Vagina (tissue), 2 donors: ENCODE measurements around the gene CAPZB. TPM values are rescaled to one million over a fixed set of nuclear protein-coding genes. Genes with fewer than 3 reads are reported as not detected.

Experiments
- DNase-seq, 2 donors: peaks; one replicate each; pipeline ENCODE4 v3.0.0-alpha.2; 2017; ENCODE audit errors: extremely low spot score in 2 of 2
- H3K27ac ChIP-seq: fragments of 200-600 bp; sonication (generic); one replicate; pipeline ENCODE4 v1.5.1; 2019
- H3K27me3 ChIP-seq: fragments of 200-600 bp; sonication (generic); one replicate; pipeline ENCODE4 v1.5.1; 2019
- H3K36me3 ChIP-seq, 2 donors: fragments of 200-600 bp; sonication (generic); one replicate each; pipeline ENCODE4 v1.5.1; 2017 to 2019
- H3K4me1 ChIP-seq: fragments of 200-600 bp; sonication (generic); one replicate; pipeline ENCODE4 v1.5.1; 2019
- H3K4me3 ChIP-seq, 2 donors: fragments of 200-600 bp; sonication (generic); 1 replicate in 1 of 2; 2 replicates in 1 of 2; pipeline ENCODE4 v1.5.1; 2016 to 2019
- H3K9me3 ChIP-seq: fragments of 200-600 bp; sonication (generic); one replicate; pipeline ENCODE4 v1.5.1; 2019
- POLR2A ChIP-seq, 2 donors: fragments of 450-650 bp; IDR thresholded peaks; one replicate each; pipeline ENCODE4 v1.6.1; 2017; ENCODE audit warnings: antibody characterized with exemption in 2 of 2, mild to moderate bottlenecking in 2 of 2, moderate library complexity in 2 of 2
- POLR2AphosphoS5 ChIP-seq, 2 donors: sonication (generic); formaldehyde crosslinking; IDR thresholded peaks; one replicate each; pipeline ENCODE4 v1.9.0; 2017; ENCODE audit warnings: antibody characterized with exemption in 2 of 2, mild to moderate bottlenecking in 2 of 2, low read depth in 1 of 2; ENCODE audit not compliant: insufficient read depth in 1 of 2
- intact Hi-C: fragments of 100-400 bp; cut with DNase I; formaldehyde crosslinking; loops from one replicate; pipeline ENCODE4 v1.15.1; 2023
- total RNA-seq: library from RNA; depleted of rRNA; stranded (reverse); fragments of >200 nt; gene quantifications from one replicate; pipeline ENCODE4 v1.2.3, GENCODE V29; 2016
- TF ChIP-seq, protein P1 (sequence below), 3 experiments: fragments of 450-650 bp in 2 of 3; fragments of 200-600 bp in 1 of 3; sonication (generic) in 1 of 3; IDR thresholded peaks; one replicate each; pipeline ENCODE4 v1.5.1; 2017 to 2019; ENCODE audit warnings: antibody characterized with exemption in 3 of 3, mild to moderate bottlenecking in 2 of 3, moderate library complexity in 2 of 3

The CAPZB gene
- total RNA-seq, 1 donor from 2014 or later: 152 TPM

- TF ChIP-seq POLR2A (IDR thresholded peaks at IDR 0.05): no peak
- H3K36me3 ChIP-seq: peaks cover 0 to 16% of the 10 kb centered on the region in 2 donors
- H3K9me3 ChIP-seq: no peaks in the 10 kb centered on the region
- H3K4me1 ChIP-seq: peaks cover 74% of the 10 kb centered on the region
- peak overlapping the region; percentile 80 for H3K27ac ChIP-seq
- intact Hi-C loops: loop anchor here (5.0 kb wide), 1 partner anchor 262 kb away; no protein-coding TSS in a partner anchor
- no peak for DNase-seq
- no peak overlapping the region for H3K4me3 ChIP-seq
- no peaks in the 10 kb centered on the region for H3K27me3 ChIP-seq
These were observed 100.1 kb downstream of the CAPZB start for GRCh38 chr1:19385221-19385620.

DNA sequence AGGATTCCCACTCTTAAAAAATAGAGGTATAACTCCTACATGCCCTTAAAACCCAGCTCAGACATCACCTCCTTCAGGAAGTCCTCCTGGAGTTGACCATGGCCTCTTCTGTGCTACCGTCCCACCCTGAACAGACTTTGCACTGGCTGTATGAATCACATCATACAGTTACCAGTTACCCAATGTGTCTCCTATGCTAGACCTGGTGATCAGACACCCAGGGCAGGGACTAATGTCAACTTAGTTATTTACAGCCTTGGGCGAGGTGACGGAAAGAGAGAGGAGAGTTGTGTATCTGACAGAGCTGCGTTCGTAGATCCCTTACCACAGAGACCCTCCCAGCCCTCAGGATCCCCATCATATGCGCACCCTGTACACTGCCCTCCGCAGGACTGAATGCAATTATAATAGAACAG, 100.6 kb downstream of the CAPZB start:
- intact Hi-C loops: loop anchor here (5.0 kb wide), 1 partner anchor 263 kb away; no protein-coding TSS in a partner anchor
- TF ChIP-seq POLR2A (IDR thresholded peaks at IDR 0.05) (no peak), POLR2AphosphoS5 (IDR thresholded peaks at IDR 0.05; ENCODE audit: insufficient read depth in 1 of 2, low read depth in 1 of 2) (no peak)
- TF ChIP-seq, protein P1, sequence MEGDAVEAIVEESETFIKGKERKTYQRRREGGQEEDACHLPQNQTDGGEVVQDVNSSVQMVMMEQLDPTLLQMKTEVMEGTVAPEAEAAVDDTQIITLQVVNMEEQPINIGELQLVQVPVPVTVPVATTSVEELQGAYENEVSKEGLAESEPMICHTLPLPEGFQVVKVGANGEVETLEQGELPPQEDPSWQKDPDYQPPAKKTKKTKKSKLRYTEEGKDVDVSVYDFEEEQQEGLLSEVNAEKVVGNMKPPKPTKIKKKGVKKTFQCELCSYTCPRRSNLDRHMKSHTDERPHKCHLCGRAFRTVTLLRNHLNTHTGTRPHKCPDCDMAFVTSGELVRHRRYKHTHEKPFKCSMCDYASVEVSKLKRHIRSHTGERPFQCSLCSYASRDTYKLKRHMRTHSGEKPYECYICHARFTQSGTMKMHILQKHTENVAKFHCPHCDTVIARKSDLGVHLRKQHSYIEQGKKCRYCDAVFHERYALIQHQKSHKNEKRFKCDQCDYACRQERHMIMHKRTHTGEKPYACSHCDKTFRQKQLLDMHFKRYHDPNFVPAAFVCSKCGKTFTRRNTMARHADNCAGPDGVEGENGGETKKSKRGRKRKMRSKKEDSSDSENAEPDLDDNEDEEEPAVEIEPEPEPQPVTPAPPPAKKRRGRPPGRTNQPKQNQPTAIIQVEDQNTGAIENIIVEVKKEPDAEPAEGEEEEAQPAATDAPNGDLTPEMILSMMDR (IDR thresholded peaks at IDR 0.05): no peak
- H3K27ac ChIP-seq: peak overlapping the region; percentile 80
- H3K27me3 ChIP-seq: no peaks in the 10 kb centered on the region
- peaks cover 0 to 20% of the 10 kb centered on the region in 2 donors for H3K36me3 ChIP-seq
- no peaks in the 10 kb centered on the region for H3K9me3 ChIP-seq
- peaks cover 69% of the 10 kb centered on the region for H3K4me1 ChIP-seq
- H3K4me3 ChIP-seq: no peak overlapping the region
- no peak for DNase-seq

DNA sequence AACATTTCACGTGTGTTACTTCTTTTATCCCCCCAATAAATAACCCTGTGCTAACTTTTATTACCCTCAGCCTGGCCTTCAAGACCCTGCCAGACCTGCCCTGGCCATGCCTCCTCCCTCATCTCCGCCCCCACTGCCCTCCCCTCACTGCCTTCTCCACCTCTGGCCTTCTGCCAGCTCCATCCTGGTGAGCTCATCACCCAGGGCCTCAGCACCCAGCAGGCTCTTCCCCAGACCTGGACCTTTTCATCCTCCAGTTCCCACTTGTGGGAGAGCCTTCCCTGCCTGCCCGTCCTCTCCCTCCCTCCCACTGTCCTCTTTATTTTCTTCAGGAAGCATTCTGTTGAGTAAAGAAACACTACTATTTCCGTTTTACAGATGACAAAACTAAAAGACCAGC, 101.2 kb downstream of the CAPZB start:
- no peaks in the 10 kb centered on the region for H3K27me3 ChIP-seq
- H3K4me1 ChIP-seq: peaks cover 62% of the 10 kb centered on the region
- H3K4me3 ChIP-seq: no peak overlapping the region
- H3K9me3 ChIP-seq: no peaks in the 10 kb centered on the region
- no peak for DNase-seq
- peaks cover 0 to 24% of the 10 kb centered on the region in 2 donors for H3K36me3 ChIP-seq
- H3K27ac ChIP-seq: peak overlapping the region; percentile 80
- TF ChIP-seq, protein P1 (IDR thresholded peaks at IDR 0.05): no peak
- TF ChIP-seq POLR2A (IDR thresholded peaks at IDR 0.05) (no peak), POLR2AphosphoS5 (IDR thresholded peaks at IDR 0.05; ENCODE audit: insufficient read depth in 1 of 2, low read depth in 1 of 2) (peak in 1 of 2 donors; percentile 40)
- intact Hi-C loops: no loop called here

- H3K27ac ChIP-seq: peak overlapping the region; percentile 16
- H3K9me3 ChIP-seq: no peaks in the 10 kb centered on the region
- intact Hi-C loops: no loop called here
- peaks cover 48% of the 10 kb centered on the region for H3K4me1 ChIP-seq
- no peaks in the 10 kb centered on the region for H3K27me3 ChIP-seq
- TF ChIP-seq, protein P1 (IDR thresholded peaks at IDR 0.05): no peak
- no peak for TF ChIP-seq POLR2A (IDR thresholded peaks at IDR 0.05)
- TF ChIP-seq POLR2AphosphoS5 (IDR thresholded peaks at IDR 0.05; ENCODE audit: insufficient read depth in 1 of 2, low read depth in 1 of 2): no peak
- H3K36me3 ChIP-seq: peaks cover 0 to 39% of the 10 kb centered on the region in 2 donors
- DNase-seq: no peak
- H3K4me3 ChIP-seq: no peak overlapping the region
These were observed 103.1 kb downstream of the CAPZB start for GRCh38 chr1:19382222-19382621.

DNA sequence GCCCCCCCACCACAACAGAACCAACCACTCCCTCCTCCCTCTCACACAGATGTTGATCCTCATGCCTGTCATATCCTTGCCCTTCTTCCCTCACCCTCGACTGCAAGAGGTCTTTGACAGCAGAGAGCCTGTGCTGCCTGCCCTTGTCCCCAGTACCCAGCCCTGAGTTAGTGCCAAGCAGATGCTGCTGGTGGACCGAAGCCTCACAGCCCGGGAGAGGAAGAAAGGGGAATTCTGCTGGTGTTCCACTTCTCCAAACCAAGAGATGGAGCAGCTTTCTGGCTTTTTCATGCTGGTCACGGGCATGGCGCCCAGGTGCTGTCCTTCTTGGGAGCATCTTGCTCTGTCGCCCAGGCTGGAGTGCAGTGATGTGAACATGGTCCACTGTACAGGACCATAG, 104.1 kb downstream of the CAPZB start:
- no peak overlapping the region for H3K27ac ChIP-seq
- DNase-seq: no peak
- H3K27me3 ChIP-seq: no peaks in the 10 kb centered on the region
- H3K4me1 ChIP-seq: peaks cover 42% of the 10 kb centered on the region
- no peak for TF ChIP-seq POLR2AphosphoS5 (IDR thresholded peaks at IDR 0.05; ENCODE audit: insufficient read depth in 1 of 2, low read depth in 1 of 2)
- TF ChIP-seq, protein P1 (IDR thresholded peaks at IDR 0.05): no peak
- TF ChIP-seq POLR2A (IDR thresholded peaks at IDR 0.05): no peak
- no peaks in the 10 kb centered on the region for H3K9me3 ChIP-seq
- intact Hi-C loops: no loop called here
- no peak overlapping the region for H3K4me3 ChIP-seq
- H3K36me3 ChIP-seq: peaks cover 0 to 46% of the 10 kb centered on the region in 2 donors
